HG02981 (cell line): ENCODE data around the gene SPA17.
A peak's percentile ranks its signal among the peaks of the same experiment; 100 is the strongest.

Experiments
- ATAC-seq: cut with Tn5 transposase; IDR thresholded peaks from one replicate; pipeline ENCODE4 v1.9.1; 2021; ENCODE audit warnings: mild to moderate bottlenecking, moderate library complexity; ENCODE audit not compliant: unreplicated experiment

The SPA17 gene

GRCh38 chr11:124661553-124661952 lies 12.2 kb upstream of the SPA17 start:
- no peak for ATAC-seq

GRCh38 chr11:124662106-124662505 lies 11.6 kb upstream of the SPA17 start:
- ATAC-seq: no peak

- no peak for ATAC-seq
These were observed 9.8 kb upstream of the SPA17 start for GRCh38 chr11:124663861-124664260.

- no peak for ATAC-seq
These were observed 6.1 kb upstream of the SPA17 start for GRCh38 chr11:124667601-124668000.

GRCh38 chr11:124669193-124669592 lies 4.5 kb upstream of the SPA17 start:
- ATAC-seq: peak; percentile 26

GRCh38 chr11:124670732-124671131 lies 3.0 kb upstream of the SPA17 start:
- peak; percentile 28 for ATAC-seq

- no peak for ATAC-seq
These were observed 1.0 kb upstream of the SPA17 start for GRCh38 chr11:124672536-124673215.

- no peak for ATAC-seq
These were observed 439 bp downstream of the SPA17 start for GRCh38 chr11:124674168-124674517.

- ATAC-seq: no peak
These were observed 867 bp downstream of the SPA17 start for GRCh38 chr11:124674571-124674970.

- no peak for ATAC-seq
These were observed 2.7 kb downstream of the SPA17 start for GRCh38 chr11:124676386-124676785.

- ATAC-seq: no peak
These were observed 4.7 kb downstream of the SPA17 start for GRCh38 chr11:124678416-124678815.

GRCh38 chr11:124681421-124681820 lies 7.7 kb downstream of the SPA17 start:
- no peak for ATAC-seq

GRCh38 chr11:124682443-124682842 lies 8.7 kb downstream of the SPA17 start:
- ATAC-seq: no peak

GRCh38 chr11:124693142-124693541 lies 19.4 kb downstream of the SPA17 start:
- ATAC-seq: no peak

- no peak for ATAC-seq
These were observed 25.8 kb downstream of the SPA17 start for GRCh38 chr11:124699547-124699946.

- no peak for ATAC-seq
These were observed 26.3 kb downstream of the SPA17 start for GRCh38 chr11:124700028-124700427.

- no peak for ATAC-seq
These were observed 34.1 kb downstream of the SPA17 start for GRCh38 chr11:124707829-124708228.

- ATAC-seq: no peak
These were observed 38.7 kb downstream of the SPA17 start for GRCh38 chr11:124712392-124712791.

- ATAC-seq: no peak
These were observed 42.9 kb downstream of the SPA17 start for GRCh38 chr11:124716591-124716990.

GRCh38 chr11:124717421-124717785 lies 43.7 kb downstream of the SPA17 start:
- ATAC-seq: no peak

GRCh38 chr11:124717786-124718651 lies 44.3 kb downstream of the SPA17 start:
- peak; percentile 31 for ATAC-seq

GRCh38 chr11:124718801-124719200 lies 45.1 kb downstream of the SPA17 start:
- no peak for ATAC-seq
